ENCODE measurements around the gene RCAN2. TPM values are rescaled to one million over a fixed set of nuclear protein-coding genes. Genes with fewer than 3 reads are reported as not detected.
"Not testable (repeated sequence)": the region's sequence is repeated elsewhere in the genome, so short reads cannot be mapped to it uniquely, and the experiment has no call there.

RCAN2 gene
- total and polyA plus RNA-seq, 8 donors, result 2.5 to 35.8 (median 3.1) TPM

DNA sequence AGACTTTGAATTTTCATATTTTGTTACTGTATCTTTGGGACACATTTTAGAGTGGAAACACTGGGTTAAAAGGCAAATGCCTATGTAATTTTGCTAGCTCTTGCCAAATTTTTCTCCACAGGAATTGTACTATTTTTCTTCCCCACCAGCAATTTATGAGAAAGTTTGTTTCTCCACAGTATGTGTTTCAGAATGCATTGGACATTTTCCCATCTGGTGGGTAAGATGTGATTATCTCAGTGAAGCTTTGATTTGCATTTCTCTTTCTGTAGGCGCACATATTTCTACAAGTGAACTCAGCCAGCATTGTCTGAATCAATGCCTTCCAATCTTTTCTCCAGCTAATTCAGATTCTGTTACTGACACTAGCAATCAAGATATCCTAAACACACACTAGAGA, 157.8 kb downstream of the RCAN2 start:
- H3K4me3 ChIP-seq, result no peak overlapping the region
- ATAC-seq, result no peak
- intact Hi-C loops (cut with DNase I), result no loop called here
- no peaks in the 10 kb centered on the region for H3K27me3 ChIP-seq
- DNase-seq, result no peak
- no peaks in the 10 kb centered on the region for H3K36me3 ChIP-seq
- TF ChIP-seq CTCF (IDR thresholded peaks at IDR 0.05), result no peak
- no peaks in the 10 kb centered on the region for H3K9me3 ChIP-seq
- no peak overlapping the region for H3K27ac ChIP-seq
- H3K4me1 ChIP-seq, result no peaks in the 10 kb centered on the region

- ATAC-seq; DNase-seq; intact Hi-C loops (cut with DNase I); H3K9me3 ChIP-seq; H3K27ac ChIP-seq; H3K4me3 ChIP-seq; H3K36me3 ChIP-seq; H3K27me3 ChIP-seq; H3K4me1 ChIP-seq: not testable (repeated sequence)
These were observed 158.8 kb downstream of the RCAN2 start for GRCh38 chr6:46332448-46332847.

DNA sequence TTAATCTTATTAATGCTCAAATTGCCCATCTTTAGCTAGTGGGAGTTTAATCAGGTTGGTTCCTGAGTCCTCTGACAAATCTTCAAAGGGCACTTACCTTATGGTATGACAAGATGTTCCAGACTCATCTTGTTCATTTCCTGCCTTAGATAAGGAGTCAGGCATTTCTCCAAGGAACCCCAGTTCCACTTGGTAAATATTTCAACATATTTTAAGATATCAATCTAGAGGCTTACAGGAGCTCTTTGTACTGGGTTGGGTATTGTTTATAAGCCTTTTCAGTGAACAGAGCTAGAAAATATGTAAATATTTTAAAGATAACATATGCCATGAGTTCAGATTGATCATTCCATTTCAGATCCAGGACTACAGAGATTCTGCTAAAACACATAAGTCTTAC, 159.8 kb downstream of the RCAN2 start:
- ATAC-seq, result no peak
- Histone ChIP-seq H3K27me3 (no peaks in the 10 kb centered on the region), H3K36me3 (no peaks in the 10 kb centered on the region), H3K4me3 (no peak overlapping the region), H3K4me1 (no peaks in the 10 kb centered on the region), H3K9me3 (no peaks in the 10 kb centered on the region), H3K27ac (no peak overlapping the region)
- no peak for TF ChIP-seq CTCF (IDR thresholded peaks at IDR 0.05)
- intact Hi-C loops (cut with DNase I), result no loop called here
- no peak for DNase-seq

GRCh38 chr6:46329568-46329967, 161.7 kb downstream of the RCAN2 start:
- ATAC-seq (peak; percentile 38), DNase-seq (no peak)
- intact Hi-C loops (cut with DNase I), result no loop called here
- Histone ChIP-seq H3K4me3 (no peak overlapping the region), H3K9me3 (no peaks in the 10 kb centered on the region), H3K4me1 (no peaks in the 10 kb centered on the region), H3K27me3 (no peaks in the 10 kb centered on the region), H3K27ac (no peak overlapping the region), H3K36me3 (no peaks in the 10 kb centered on the region)
- TF ChIP-seq CTCF (IDR thresholded peaks at IDR 0.05), result no peak

DNA sequence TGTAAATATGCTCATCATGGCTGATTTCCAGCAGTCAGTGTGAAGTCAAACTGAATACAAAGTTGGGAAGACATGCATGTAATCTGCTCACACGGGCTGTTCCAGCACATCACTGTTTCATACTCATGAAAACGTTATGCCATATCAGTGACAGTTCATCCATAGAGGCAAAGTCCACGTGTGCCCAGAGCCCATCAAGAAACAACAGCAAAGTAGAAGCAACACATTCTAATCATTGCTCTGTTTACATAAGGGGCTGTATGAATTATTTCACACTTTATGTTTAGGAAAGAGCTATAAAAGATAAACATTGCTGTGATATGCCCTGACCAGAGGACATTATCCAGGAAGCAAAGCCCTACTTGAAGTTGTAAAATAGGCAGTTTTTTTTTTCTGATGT, 163.5 kb downstream of the RCAN2 start:
- Histone ChIP-seq H3K36me3 (no peaks in the 10 kb centered on the region), H3K4me3 (no peak overlapping the region), H3K27ac (no peak overlapping the region), H3K4me1 (no peaks in the 10 kb centered on the region), H3K9me3 (no peaks in the 10 kb centered on the region), H3K27me3 (no peaks in the 10 kb centered on the region)
- TF ChIP-seq CTCF (IDR thresholded peaks at IDR 0.05), result no peak
- ATAC-seq, result no peak
- intact Hi-C loops (cut with DNase I), result no loop called here
- DNase-seq, result peak in 2 of 4 donors; percentile 32 to 42
